Heart right ventricle (tissue), 16 donors: ENCODE results near the gene TMC5. TPM values are rescaled to one million over a fixed set of nuclear protein-coding genes. Genes with fewer than 3 reads are reported as not detected.

ENCODE experiments used
- ATAC-seq, 8 donors: fragments of 200-7000 bp; cut with Tn5 transposase; one replicate each; pipeline ENCODE4 v1.9.1; 2020; ENCODE audit warnings: mild to moderate bottlenecking in 8 of 8, moderate library complexity in 8 of 8, moderate number of reproducible peaks in 1 of 8
- DNase-seq, 2 donors: peaks; one replicate each; pipeline ENCODE4 v3.0.0-alpha.2; 2020
- H3K27ac ChIP-seq, 10 donors: fragments of 200-600 bp; sonication (generic) in 2 of 10; one replicate each; pipeline versions ENCODE4 v1.5.0 to v1.8.0; 2020 to 2022; ENCODE audit warnings: mild to moderate bottlenecking in 3 of 10
- H3K27me3 ChIP-seq, 7 donors: fragments of 200-600 bp; one replicate each; pipeline ENCODE4 v1.8.0; 2021 to 2022; ENCODE audit warnings: mild to moderate bottlenecking in 2 of 7
- H3K36me3 ChIP-seq, 9 donors: fragments of 200-600 bp; sonication (generic) in 1 of 9; one replicate each; pipeline versions ENCODE4 v1.5.0 to v1.8.0; 2020 to 2022; ENCODE audit warnings: mild to moderate bottlenecking in 2 of 9
- H3K4me1 ChIP-seq, 9 donors: fragments of 200-600 bp; sonication (generic) in 1 of 9; one replicate each; pipeline versions ENCODE4 v1.5.0 to v1.8.0; 2020 to 2022; ENCODE audit warnings: mild to moderate bottlenecking in 4 of 9
- H3K4me3 ChIP-seq, 10 donors: fragments of 200-600 bp; sonication (generic) in 2 of 10; one replicate each; pipeline versions ENCODE4 v1.5.0 to v1.8.0; 2020 to 2022; ENCODE audit warnings: mild to moderate bottlenecking in 7 of 10, moderate library complexity in 2 of 10
- H3K9me3 ChIP-seq, 11 donors: fragments of 200-600 bp in 10 of 11; sonication (generic) in 2 of 11; one replicate each; pipeline versions ENCODE4 v1.5.0 to v1.8.0; 2013 to 2022; ENCODE audit warnings: mild to moderate bottlenecking in 2 of 11, control low read depth in 1 of 11, moderate library complexity in 1 of 11
- WGBS, 2 donors: extraction: QIAGEN DNeasy Blood & Tissue Kit; methylation state at CpG; one replicate each; pipeline ENCODE4 v1.1.7; 2013; ENCODE audit warnings: inconsistent platforms in 1 of 2; 5-methylcytosine and 5-hydroxymethylcytosine counted together
- intact Hi-C, 10 donors: fragments of 100-400 bp; cut with DNase I; formaldehyde crosslinking; loops; one replicate each; pipeline versions ENCODE4 v1.11.1 to v1.14.2; 2022
- polyA plus RNA-seq, 2 donors: library from polyadenylated mRNA; stranded (reverse); fragments of 200-250 nt; gene quantifications; one replicate each; pipeline ENCODE4 v1.2.3, GENCODE V29; 2013
- total RNA-seq, 10 donors: library from RNA; stranded (reverse); fragmentation: NEBNext Ultra II Directional in 3 of 10; extraction: Animal tissue kit (Norgen Biotek cat#: 25700) in 3 of 10; gene quantifications; one replicate each; pipeline versions ENCODE4 v1.2.1 to v1.2.4, GENCODE V29; 2021 to 2023
- TF ChIP-seq, protein P1 (sequence below), 9 donors: fragments of 200-600 bp; sonication (generic) in 2 of 9; IDR thresholded peaks; one replicate each; pipeline versions ENCODE4 v1.5.0 to v1.8.0; 2021 to 2022; ENCODE audit warnings: antibody characterized with exemption in 9 of 9, mild to moderate bottlenecking in 5 of 9, moderate library complexity in 1 of 9
- donor health status: Arrhythmogenic right ventricular cardiomyopathy.
- donor health status: ischemic (EF 13 %, LVEDD 7.1; RV severe dilation, severe dysfunction).
- donor health status: healthy with polysubstance abuse.
- donor health status: DM: no; HTN: yes; CAD: no.
- donor health status: DM: no; HTN: no; CAD: no.
- donor health status: ischemic (EF 25% LVEDD 6.9; RV normal size, moderate dysfunction).
- donor health status: ischemic (EF 25% LVEDD 5.7; RV mildly dilated, moderate dysfunction).
- donor health status: healthy.
- donor health status: DM: yes; HTN: yes; CAD: no.
- donor health status: Ischemic cardiomyopathy.
- donor health status: ischemic (EF 35%, LVEDD 5.7; RV mildly dilated, moderate dysfunction).
- donor health status: nonischemic (EF 11% LVEDD 7.7; RV severe dilation, severe dysfunction).
- donor health status: DM: yes; HTN: yes; CAD: no.
- donor health status: PGD.
- donor health status: ischemic (EF 29% LVEDD 5.4; RV normal size, mild dysfunction).
- donor health status: nonischemic (EF 23%, LVEDD 6.1; RV moderate dilation, normal function).

The TMC5 gene
- total and polyA plus RNA-seq, 12 donors, result under 0.01 to 0.13 (median 0.10) TPM; not detected in 8

DNA sequence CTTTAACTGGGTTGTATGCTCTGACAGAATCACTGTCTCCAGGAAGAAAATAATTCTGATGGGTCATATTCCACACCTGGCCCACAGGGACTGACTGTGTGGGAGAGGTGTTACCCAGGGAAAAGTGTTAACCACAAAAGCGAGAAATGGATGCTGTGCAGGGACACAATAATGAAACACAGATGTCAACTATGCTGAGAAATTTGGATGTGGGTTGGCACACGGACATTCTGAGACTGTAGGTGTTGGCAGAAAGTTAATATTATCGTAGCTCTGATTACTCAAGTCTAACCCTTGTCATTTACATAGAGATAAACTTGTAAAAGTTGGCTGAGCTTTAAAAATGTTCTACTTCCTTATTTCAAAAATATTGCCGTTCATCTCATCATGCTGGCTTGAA lies 19.6 kb downstream of the TMC5 start:
- Histone ChIP-seq H3K4me1 (no peaks in the 10 kb centered on the region), H3K9me3 (no peaks in the 10 kb centered on the region), H3K4me3 (no peak overlapping the region), H3K36me3 (no peaks in the 10 kb centered on the region), H3K27ac (no peak overlapping the region), H3K27me3 (peaks cover 0 to 13% (median 0%) of the 10 kb centered on the region in 7 donors)
- ATAC-seq (no peak), DNase-seq (no peak)
- intact Hi-C loops, result no loop called here
- TF ChIP-seq, protein P1, sequence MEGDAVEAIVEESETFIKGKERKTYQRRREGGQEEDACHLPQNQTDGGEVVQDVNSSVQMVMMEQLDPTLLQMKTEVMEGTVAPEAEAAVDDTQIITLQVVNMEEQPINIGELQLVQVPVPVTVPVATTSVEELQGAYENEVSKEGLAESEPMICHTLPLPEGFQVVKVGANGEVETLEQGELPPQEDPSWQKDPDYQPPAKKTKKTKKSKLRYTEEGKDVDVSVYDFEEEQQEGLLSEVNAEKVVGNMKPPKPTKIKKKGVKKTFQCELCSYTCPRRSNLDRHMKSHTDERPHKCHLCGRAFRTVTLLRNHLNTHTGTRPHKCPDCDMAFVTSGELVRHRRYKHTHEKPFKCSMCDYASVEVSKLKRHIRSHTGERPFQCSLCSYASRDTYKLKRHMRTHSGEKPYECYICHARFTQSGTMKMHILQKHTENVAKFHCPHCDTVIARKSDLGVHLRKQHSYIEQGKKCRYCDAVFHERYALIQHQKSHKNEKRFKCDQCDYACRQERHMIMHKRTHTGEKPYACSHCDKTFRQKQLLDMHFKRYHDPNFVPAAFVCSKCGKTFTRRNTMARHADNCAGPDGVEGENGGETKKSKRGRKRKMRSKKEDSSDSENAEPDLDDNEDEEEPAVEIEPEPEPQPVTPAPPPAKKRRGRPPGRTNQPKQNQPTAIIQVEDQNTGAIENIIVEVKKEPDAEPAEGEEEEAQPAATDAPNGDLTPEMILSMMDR (IDR thresholded peaks at IDR 0.05), result no peak
- 49 to 53% methylated on average over 4 of the region's 4 CpGs for WGBS, 2 donors

DNA sequence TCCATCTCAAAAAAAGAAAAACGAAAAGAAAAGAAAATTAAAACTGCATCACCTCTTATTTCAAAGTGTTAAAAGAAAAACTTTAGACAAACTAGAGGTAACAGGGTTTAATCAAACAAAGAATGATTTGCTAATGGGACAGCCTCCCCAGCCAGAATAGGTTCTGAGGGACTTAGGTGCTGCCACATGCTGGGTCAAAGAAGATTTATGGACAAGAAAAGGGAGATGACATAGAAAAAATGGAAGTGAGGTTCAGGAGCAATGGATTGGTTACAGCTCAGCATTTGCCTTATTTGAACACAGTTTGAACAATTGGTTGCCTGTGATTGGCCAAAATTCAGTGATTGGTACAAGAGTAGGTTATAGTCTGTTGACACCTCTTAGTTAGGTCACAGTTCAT lies 21.1 kb downstream of the TMC5 start:
- Histone ChIP-seq H3K4me1 (no peaks in the 10 kb centered on the region), H3K27ac (no peak overlapping the region), H3K36me3 (no peaks in the 10 kb centered on the region), H3K9me3 (no peaks in the 10 kb centered on the region), H3K4me3 (no peak overlapping the region), H3K27me3 (peaks cover 0 to 13% (median 6%) of the 10 kb centered on the region in 7 donors)
- TF ChIP-seq, protein P1 (IDR thresholded peaks at IDR 0.05), result no peak
- 71 to 74% methylated on average over 1 of the region's 1 CpG for WGBS, 2 donors
- no peak for ATAC-seq
- no peak for DNase-seq
- intact Hi-C loops, result no loop called here

DNA sequence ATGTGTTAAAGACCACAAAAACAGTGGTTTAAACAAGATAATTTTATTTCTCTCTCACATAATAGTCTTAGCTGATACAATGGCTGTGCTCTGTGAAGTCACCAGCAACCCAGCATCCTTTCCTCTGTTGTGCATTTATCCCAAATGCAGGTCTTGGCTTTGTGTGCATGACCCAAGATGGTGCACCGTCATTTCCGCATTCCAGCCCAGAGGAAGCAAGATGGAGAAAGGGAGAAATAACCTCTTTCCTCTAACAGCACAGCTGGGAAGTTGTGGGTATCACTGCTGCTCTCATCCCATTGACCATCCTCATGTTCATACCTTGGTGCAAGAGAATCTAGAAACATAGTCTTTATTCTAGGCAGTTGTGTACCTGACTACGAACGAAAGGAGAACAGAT lies 21.8 kb downstream of the TMC5 start:
- Histone ChIP-seq H3K27me3 (peaks cover 0 to 16% (median 6%) of the 10 kb centered on the region in 7 donors), H3K4me3 (no peak overlapping the region), H3K4me1 (no peaks in the 10 kb centered on the region), H3K36me3 (no peaks in the 10 kb centered on the region), H3K27ac (no peak overlapping the region), H3K9me3 (no peaks in the 10 kb centered on the region)
- 77 to 90% methylated on average over 4 of the region's 4 CpGs for WGBS, 2 donors
- intact Hi-C loops, result no loop called here
- no peak for ATAC-seq
- DNase-seq, result no peak
- TF ChIP-seq, protein P1 (IDR thresholded peaks at IDR 0.05), result no peak

DNA sequence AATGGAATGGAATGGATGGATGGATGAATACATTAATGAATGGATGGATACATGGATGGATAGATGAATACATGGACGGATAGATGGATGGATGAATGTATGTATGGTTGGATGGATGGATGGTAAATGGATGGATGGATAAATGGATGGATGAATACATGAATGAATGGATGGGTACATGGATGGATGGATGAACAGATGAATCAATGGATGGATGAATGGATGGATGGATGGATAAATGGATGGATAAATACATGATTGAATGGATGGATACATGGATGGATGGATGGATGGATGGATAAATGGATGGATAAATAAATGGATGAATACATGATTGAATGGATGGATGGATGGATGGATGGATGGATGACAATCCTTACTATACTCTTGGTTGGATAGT lies 26.0 kb downstream of the TMC5 start:
- H3K9me3 ChIP-seq, result peaks cover 0 to 9% (median 0%) of the 10 kb centered on the region in 11 donors
- H3K36me3 ChIP-seq, result no peaks in the 10 kb centered on the region
- no peak for DNase-seq
- 58 to 70% methylated on average over 1 of the region's 1 CpG for WGBS, 2 donors
- H3K27me3 ChIP-seq, result peaks cover 0 to 21% (median 4%) of the 10 kb centered on the region in 7 donors
- H3K27ac ChIP-seq, result no peak overlapping the region
- no peak for ATAC-seq
- H3K4me1 ChIP-seq, result no peaks in the 10 kb centered on the region
- H3K4me3 ChIP-seq, result no peak overlapping the region
- TF ChIP-seq, protein P1 (IDR thresholded peaks at IDR 0.05), result no peak
- intact Hi-C loops, result no loop called here
